H1 (cell line): ENCODE data around the gene GPR160. TPM values are rescaled to one million over a fixed set of nuclear protein-coding genes. Genes with fewer than 3 reads are reported as not detected.

ENCODE experiments used
- CTCF ChIA-PET: fragments of 300-600 bp; sonication (Branson Sonifier 250); formaldehyde crosslinking; loops from one replicate; lab custom pipeline; 2021; ENCODE audit not compliant: partially characterized antibody; lab: Charles Lee
- POLR2A ChIA-PET: fragments of 300-600 bp; sonication (Branson Sonifier 250); formaldehyde crosslinking; loops from one replicate; lab custom pipeline; 2021; ENCODE audit warnings: inconsistent platforms; ENCODE audit not compliant: partially characterized antibody; lab: Charles Lee
- DNase-seq, 2 experiments: peaks; one replicate each; pipeline versions ENCODE4 v3.0.0 to v3.0.0-alpha.2; 2010 to 2022; ENCODE audit warnings: low spot score in 2 of 2, low read depth in 1 of 2, mixed read lengths in 1 of 2
- FAIRE-seq: peaks from 2 replicates; lab custom pipeline; 2011; peaks lifted over from hg19 to GRCh38; lab: Jason Lieb, UNC
- H2AFZ ChIP-seq: 2 replicates; pipeline ENCODE4 v1.8.1; 2012; ENCODE audit warnings: low read length, inconsistent platforms
- H2AK5ac ChIP-seq: 2 replicates; pipeline ENCODE4 v1.6.1; 2013; ENCODE audit warnings: low read depth, low read length
- H2BK120ac ChIP-seq: replicated peaks from 2 replicates; pipeline ENCODE3; 2013; ENCODE audit warnings: low read depth, low read length, inconsistent platforms
- H2BK12ac ChIP-seq: 2 replicates; pipeline ENCODE4 v1.6.1; 2013; ENCODE audit warnings: low read depth, low read length
- H2BK15ac ChIP-seq: 2 replicates; pipeline ENCODE4 v1.6.1; 2013; ENCODE audit warnings: low read length
- H2BK20ac ChIP-seq: 2 replicates; pipeline ENCODE4 v1.6.1; 2013; ENCODE audit warnings: low read length
- H2BK5ac ChIP-seq: 2 replicates; pipeline ENCODE4 v1.6.1; 2013; ENCODE audit warnings: low read depth, low read length
- H3K14ac ChIP-seq: 2 replicates; pipeline ENCODE4 v1.6.1; 2013; ENCODE audit warnings: inconsistent platforms; ENCODE audit not compliant: insufficient read length
- H3K18ac ChIP-seq: 2 replicates; pipeline ENCODE4 v1.6.1; 2013; ENCODE audit warnings: low read length; ENCODE audit errors: extremely low read depth
- H3K23ac ChIP-seq: 2 replicates; pipeline ENCODE4 v1.6.1; 2013; ENCODE audit warnings: inconsistent platforms; ENCODE audit not compliant: insufficient read length
- H3K23me2 ChIP-seq: 2 replicates; pipeline ENCODE4 v1.6.1; 2013; ENCODE audit warnings: low read depth, low read length
- H3K27ac ChIP-seq: 2 replicates; pipeline ENCODE4 v1.6.1; 2011; ENCODE audit warnings: low read depth, low read length, inconsistent platforms
- H3K27me3 ChIP-seq, 4 experiments: replicated peaks in 1 of 4; 1 replicate in 1 of 4; 2 replicates in 3 of 4; pipeline versions ENCODE4 v1.6.1 to v1.8.1; 2011 to 2013; ENCODE audit warnings: low read length in 3 of 4, mild to moderate bottlenecking in 3 of 4, inconsistent platforms in 2 of 4, mixed read lengths in 2 of 4, moderate library complexity in 1 of 4; ENCODE audit not compliant: control insufficient read depth in 3 of 4, insufficient read depth in 3 of 4; ENCODE audit errors: extremely low read depth in 1 of 4
- H3K36me3 ChIP-seq, 4 experiments: 2 replicates each; pipeline versions ENCODE4 v1.6.1 to v1.8.1; 2011 to 2013; ENCODE audit warnings: mild to moderate bottlenecking in 4 of 4, low read length in 3 of 4, moderate library complexity in 2 of 4, control low read depth in 1 of 4, inconsistent platforms in 1 of 4; ENCODE audit not compliant: insufficient read depth in 4 of 4, control insufficient read depth in 2 of 4
- H3K4ac ChIP-seq: replicated peaks from 2 replicates; pipeline ENCODE3; 2013; ENCODE audit warnings: low read length, low read depth, mixed read lengths, inconsistent platforms; ENCODE audit not compliant: insufficient read length
- H3K4me1 ChIP-seq, 4 experiments: replicated peaks in 1 of 4; 1 replicate in 1 of 4; 2 replicates in 3 of 4; pipeline versions ENCODE4 v1.6.1 to v1.8.1; 2011 to 2013; ENCODE audit warnings: low read length in 3 of 4, inconsistent platforms in 2 of 4, mixed read lengths in 1 of 4; ENCODE audit not compliant: insufficient read depth in 4 of 4, control insufficient read depth in 3 of 4
- H3K4me2 ChIP-seq, 2 experiments: 2 replicates each; pipeline versions ENCODE4 v1.6.1 to v1.8.1; 2011 to 2013; ENCODE audit warnings: low read depth in 2 of 2, low read length in 2 of 2, control low read depth in 1 of 2, inconsistent platforms in 1 of 2, mild to moderate bottlenecking in 1 of 2; ENCODE audit not compliant: insufficient read depth in 1 of 2
- H3K4me3 ChIP-seq, 4 experiments: fragments of 200-600, 300-600 bp in 1 of 4; sonication (generic), shearing (Covaris generic), sonication (Bioruptor Twin) in 1 of 4; 2 replicates each; pipeline versions ENCODE4 v1.5.1 to v1.8.1; 2011 to 2016; ENCODE audit warnings: low read length in 4 of 4, low read depth in 3 of 4, control low read depth in 2 of 4, inconsistent platforms in 2 of 4, mild to moderate bottlenecking in 2 of 4, mixed read lengths in 1 of 4, moderate library complexity in 1 of 4; ENCODE audit not compliant: insufficient read depth in 2 of 4; ENCODE audit errors: extremely low read depth in 1 of 4
- H3K56ac ChIP-seq: replicated peaks from 2 replicates; pipeline ENCODE3; 2013; ENCODE audit warnings: low read depth, mild to moderate bottlenecking, mixed read lengths, low read length, inconsistent platforms; ENCODE audit not compliant: insufficient read length
- H3K79me1 ChIP-seq: 2 replicates; pipeline ENCODE4 v1.6.1; 2013; ENCODE audit warnings: low read depth, low read length, control low read depth
- H3K79me2 ChIP-seq, 2 experiments: 2 replicates each; pipeline versions ENCODE4 v1.6.1 to v1.8.1; 2012 to 2013; ENCODE audit warnings: low read length in 2 of 2, mild to moderate bottlenecking in 2 of 2, inconsistent platforms in 1 of 2; ENCODE audit not compliant: insufficient read depth in 2 of 2, control insufficient read depth in 1 of 2
- H3K9ac ChIP-seq, 4 experiments: replicated peaks in 1 of 4; 1 replicate in 1 of 4; 2 replicates in 3 of 4; pipeline versions ENCODE4 v1.6.1 to v1.8.1; 2011 to 2013; ENCODE audit warnings: low read depth in 3 of 4, low read length in 3 of 4, control low read depth in 2 of 4, mild to moderate bottlenecking in 2 of 4, moderate library complexity in 2 of 4, inconsistent platforms in 1 of 4; ENCODE audit errors: extremely low read depth in 1 of 4
- H3K9me3 ChIP-seq, 2 experiments: 2 replicates each; pipeline versions ENCODE4 v1.6.1 to v1.8.1; 2012 to 2013; ENCODE audit warnings: mild to moderate bottlenecking in 2 of 2, moderate library complexity in 2 of 2, control low read depth in 1 of 2, inconsistent platforms in 1 of 2, low read depth in 1 of 2, low read length in 1 of 2, mixed read lengths in 1 of 2; ENCODE audit not compliant: insufficient read depth in 2 of 2
- H4K20me1 ChIP-seq, 2 experiments: replicated peaks in 1 of 2; 2 replicates each; pipeline versions ENCODE3 to v1.8.1; 2011 to 2013; ENCODE audit warnings: inconsistent platforms in 2 of 2, low read length in 2 of 2, mild to moderate bottlenecking in 1 of 2; ENCODE audit not compliant: insufficient read depth in 2 of 2, control insufficient read depth in 1 of 2
- H4K5ac ChIP-seq: 2 replicates; pipeline ENCODE4 v1.6.1; 2013; ENCODE audit warnings: low read length, low read depth, mixed read lengths, inconsistent platforms; ENCODE audit not compliant: insufficient read length
- H4K8ac ChIP-seq: 2 replicates; pipeline ENCODE4 v1.8.0; 2013; ENCODE audit warnings: mild to moderate bottlenecking, moderate library complexity, low read length, inconsistent platforms; ENCODE audit not compliant: insufficient read depth; ENCODE audit errors: extremely low read depth
- H4K91ac ChIP-seq: replicated peaks from 2 replicates; pipeline ENCODE3; 2013; ENCODE audit warnings: low read length, mixed read lengths, inconsistent platforms; ENCODE audit not compliant: insufficient read length
- FOSL1 ChIP-seq: IDR thresholded peaks from 2 replicates; pipeline ENCODE4 v1.6.1; 2011; ENCODE audit warnings: mild to moderate bottlenecking, low read depth, low read length, moderate library complexity; ENCODE audit not compliant: insufficient read depth
- WGBS, 2 experiments: shearing (Covaris generic) in 1 of 2; methylation state at CpG; one replicate each; pipeline versions ENCODE4 v1.1.6 to v1.1.7; 2013 to 2015; ENCODE audit warnings: low lambda C conversion rate in 2 of 2, mixed read lengths in 2 of 2, inconsistent platforms in 1 of 2, low coverage in 1 of 2, missing lambda C conversion rate in 1 of 2; ENCODE audit not compliant: insufficient replicate concordance in 2 of 2, insufficient coverage in 1 of 2, insufficient read length in 1 of 2; ENCODE audit errors: extremely low coverage in 1 of 2, missing lambda C conversion rate in 1 of 2; 5-methylcytosine and 5-hydroxymethylcytosine counted together
- polyA plus RNA-seq, 7 experiments: library from polyadenylated mRNA; depleted of rRNA in 3 of 7; stranded (reverse) in 5 of 7; unstranded in 2 of 7; fragments of >200 nt in 5 of 7; fragments of 200-250 nt in 2 of 7; gene quantifications; 1 replicate in 5 of 7; 2 replicates in 1 of 7; 4 replicates in 1 of 7; pipeline versions ENCODE4 v1.2.1 to v1.2.3, GENCODE V29; 2011 to 2013; ENCODE audit warnings: missing spikeins in 2 of 7, mixed read lengths in 2 of 7
- total RNA-seq: library from RNA; stranded (reverse); fragmentation: NEBNext Ultra II Directional; extraction: Animal tissue kit (Norgen Biotek cat#: 25700); gene quantifications from 2 replicates; pipeline ENCODE4 v1.2.1, GENCODE V29; 2021
- TF ChIP-seq, protein P1 (sequence below): IDR thresholded peaks from 2 replicates; pipeline ENCODE4 v1.6.1; 2011; ENCODE audit warnings: low read length, improper control_type of control experiment

The GPR160 gene
- total and polyA plus RNA-seq, 2 of the 8 experiments (the other 6 are each of a cell fraction or from before 2014, with no cell fraction given) = 14.3 to 16.6 TPM

DNA sequence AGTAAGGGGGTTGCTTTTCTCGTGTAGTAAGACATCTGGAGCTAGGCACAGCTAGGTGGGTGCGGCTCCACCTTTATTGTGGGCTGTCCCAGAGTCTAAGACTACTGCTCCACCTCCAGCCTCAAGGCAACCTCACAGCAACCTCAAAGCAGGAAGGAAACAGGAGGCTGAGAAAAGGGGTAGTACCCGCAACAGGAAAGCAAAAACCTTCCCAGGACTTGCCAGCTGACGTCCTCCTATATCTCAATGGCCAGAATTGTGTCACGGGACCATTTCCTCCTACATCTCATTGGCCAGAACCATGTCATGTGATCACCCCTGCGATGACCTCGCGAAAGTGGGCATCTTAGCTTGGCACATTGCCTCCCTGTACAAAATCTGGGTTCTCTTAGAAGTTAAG is 4.3 kb upstream of the GPR160 start:
- Histone ChIP-seq H3K36me3 (no peaks in the 10 kb centered on the region), H3K56ac (no peak overlapping the region), H2BK120ac (no peak overlapping the region), H3K79me1 (no peaks in the 10 kb centered on the region), H2AK5ac (no peak overlapping the region), H3K14ac (no peak overlapping the region), H3K27me3 (no peaks in the 10 kb centered on the region), H4K91ac (no peak overlapping the region), H2AFZ (no peak overlapping the region), H3K79me2 (no peaks in the 10 kb centered on the region), H3K4me3 (no peak overlapping the region), H4K8ac (0 out of 2 replicates have a peak overlapping the region, but pooled peaks have one; percentile 54), H3K9me3 (no peaks in the 10 kb centered on the region), H3K9ac (no peak overlapping the region), H2BK15ac (no peak overlapping the region), H3K23me2 (peaks cover 3% of the 10 kb centered on the region; the same call in 1 of the 2 replicates), H3K23ac (no peak overlapping the region), H2BK12ac (no peak overlapping the region), H3K27ac (no peak overlapping the region), H3K18ac (no peak overlapping the region), H4K5ac (no peak overlapping the region), H2BK20ac (no peak overlapping the region), H3K4me1 (peaks cover 0 to under 1% (median 0%) of the 10 kb centered on the region in 4 experiments; a peak in 2 of 7 replicates), H3K4ac (no peak overlapping the region), H3K4me2 (no peak overlapping the region), H4K20me1 (no peaks in the 10 kb centered on the region), H2BK5ac (no peak overlapping the region)
- 88% methylated on average over 8 of the region's 8 CpGs; no CpG with 5 or more reads in 1 of the 2 experiments for WGBS, 2 experiments
- no peak for TF ChIP-seq FOSL1
- TF ChIP-seq, protein P1, sequence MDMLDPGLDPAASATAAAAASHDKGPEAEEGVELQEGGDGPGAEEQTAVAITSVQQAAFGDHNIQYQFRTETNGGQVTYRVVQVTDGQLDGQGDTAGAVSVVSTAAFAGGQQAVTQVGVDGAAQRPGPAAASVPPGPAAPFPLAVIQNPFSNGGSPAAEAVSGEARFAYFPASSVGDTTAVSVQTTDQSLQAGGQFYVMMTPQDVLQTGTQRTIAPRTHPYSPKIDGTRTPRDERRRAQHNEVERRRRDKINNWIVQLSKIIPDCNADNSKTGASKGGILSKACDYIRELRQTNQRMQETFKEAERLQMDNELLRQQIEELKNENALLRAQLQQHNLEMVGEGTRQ = peak; percentile 45; the same call in 1 of the 2 replicates
- ChIA-PET POLR2A (no interaction called here), CTCF (interaction anchor here (1.6 to 2.8 kb wide), 2 partner anchors 12 to 21 kb away, joined by 5 to 12 read pairs; no protein-coding TSS in a partner anchor)
- no peak for DNase-seq
- no peak for FAIRE-seq
